Activated CD8-positive, alpha-beta T cell treated with anti-CD3 and anti-CD28 coated beads for 36 hours (primary cell): Measurements from ENCODE around the gene SSX4. TPM values are rescaled to one million over a fixed set of nuclear protein-coding genes. Genes with fewer than 3 reads are reported as not detected.
"Not testable (repeated sequence)": the region's sequence is repeated elsewhere in the genome, so short reads cannot be mapped to it uniquely, and the experiment has no call there.

Experiments used
- ATAC-seq: fragments of 200-7000 bp; cut with Tn5 transposase; one replicate; pipeline ENCODE4 v1.10.0; 2021; ENCODE audit warnings: mild to moderate bottlenecking, moderate library complexity
- CTCF ChIA-PET: fragments of 350-600 bp; sonication (Branson Sonifier 250); formaldehyde crosslinking; loops from one replicate; lab custom pipeline; 2021; ENCODE audit warnings: antibody characterized with exemption; lab: Charles Lee
- POLR2A ChIA-PET: fragments of 350-600 bp; sonication (Branson Sonifier 250); formaldehyde crosslinking; loops from one replicate; lab custom pipeline; 2021; ENCODE audit warnings: antibody characterized with exemption; lab: Charles Lee
- DNase-seq: peaks from one replicate; pipeline ENCODE4 v3.0.0-alpha.2; 2020
- H3K27ac Mint-ChIP-seq: one replicate; pipeline ENCODE4 v1.8.0; 2021; ENCODE audit warnings: mild to moderate bottlenecking, mixed read lengths
- H3K27me3 Mint-ChIP-seq: one replicate; pipeline ENCODE4 v1.8.0; 2021; ENCODE audit warnings: mixed read lengths
- H3K36me3 Mint-ChIP-seq: one replicate; pipeline ENCODE4 v1.8.0; 2021; ENCODE audit warnings: low read depth, mixed read lengths
- H3K4me1 Mint-ChIP-seq: one replicate; pipeline ENCODE4 v1.8.0; 2021; ENCODE audit warnings: low read depth, mixed read lengths
- H3K4me3 Mint-ChIP-seq: one replicate; pipeline ENCODE4 v1.8.0; 2021; ENCODE audit warnings: mild to moderate bottlenecking, moderate library complexity, mixed read lengths
- H3K9me3 Mint-ChIP-seq: one replicate; pipeline ENCODE4 v1.8.0; 2021; ENCODE audit warnings: mixed read lengths
- intact Hi-C: fragments of 100-400 bp; cut with micrococcal nuclease; formaldehyde crosslinking; loops from one replicate; pipeline ENCODE4 v1.10.0; 2022
- total RNA-seq, 2 experiments: library from RNA; stranded (reverse); gene quantifications; one replicate each; pipeline ENCODE4 v1.2.3, GENCODE V29; 2021

The SSX4 gene
- total RNA-seq, 2 experiments from 2014 or later: not detected

DNA sequence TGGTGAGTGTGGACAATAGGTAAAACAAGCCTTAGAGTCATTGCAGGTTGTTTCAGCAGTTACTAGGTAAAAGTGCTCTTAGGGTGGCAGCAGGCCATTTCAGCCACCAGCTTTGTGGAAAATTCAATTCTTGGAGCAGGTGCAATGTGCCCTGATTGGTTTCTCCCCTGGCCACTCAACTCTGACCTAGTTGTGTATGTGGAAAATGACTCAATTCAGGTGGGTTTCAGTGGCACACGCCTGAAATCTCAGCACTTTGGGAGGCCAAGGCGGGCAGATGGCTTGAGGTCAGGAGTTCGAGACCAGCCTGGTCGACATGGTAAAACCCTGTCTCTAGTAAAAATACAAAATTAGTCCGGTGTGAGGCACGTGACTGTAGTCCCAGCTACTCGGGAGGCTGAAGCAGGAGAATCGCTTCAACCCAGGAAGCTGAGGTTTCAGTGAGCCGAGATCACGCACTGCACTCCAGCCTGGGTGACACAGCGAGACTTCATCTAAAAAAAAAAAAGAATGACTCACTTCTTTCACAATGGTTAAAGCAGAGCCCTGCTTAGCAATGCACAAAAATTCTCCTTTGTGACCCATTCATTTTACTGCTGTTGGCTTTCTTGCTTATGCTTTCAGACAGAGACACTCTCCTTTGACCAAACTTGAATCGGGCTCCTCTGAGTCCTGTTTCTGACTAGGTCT, 43.8 kb downstream of the SSX4 start:
- H3K27me3 Mint-ChIP-seq, H3K36me3 Mint-ChIP-seq, H3K4me1 Mint-ChIP-seq, DNase-seq, H3K4me3 Mint-ChIP-seq, intact Hi-C loops, H3K9me3 Mint-ChIP-seq, CTCF ChIA-PET, H3K27ac Mint-ChIP-seq: not testable (repeated sequence)
- ATAC-seq: peak; percentile 98
- POLR2A ChIA-PET: interaction anchor here (0.6 kb wide), 1 partner anchor 139 kb away, joined by 3 read pairs; no protein-coding TSS in a partner anchor

DNA sequence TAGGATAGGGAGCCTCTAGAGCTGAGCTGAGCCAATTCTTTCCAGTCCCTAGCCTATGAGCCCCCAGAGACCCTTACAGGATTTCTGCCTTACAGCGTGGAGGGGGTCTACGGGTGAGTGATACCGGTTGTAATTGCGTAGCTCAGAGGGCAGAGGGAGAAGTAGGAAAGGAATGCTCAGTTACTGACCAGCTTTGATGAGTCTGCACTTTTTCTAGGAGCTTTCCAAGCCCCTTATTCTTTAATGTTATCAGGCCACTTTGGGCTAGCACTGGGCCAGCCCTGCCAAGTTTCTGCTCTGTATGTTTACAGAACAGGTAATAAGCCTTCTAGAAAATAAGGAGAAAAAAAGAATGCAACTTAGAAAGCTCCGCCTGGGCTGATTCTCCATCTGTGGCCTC, 46.3 kb downstream of the SSX4 start:
- DNase-seq, CTCF ChIA-PET, H3K9me3 Mint-ChIP-seq, ATAC-seq, intact Hi-C loops, H3K4me3 Mint-ChIP-seq, H3K27ac Mint-ChIP-seq, H3K36me3 Mint-ChIP-seq, H3K4me1 Mint-ChIP-seq, POLR2A ChIA-PET, H3K27me3 Mint-ChIP-seq: not testable (repeated sequence)

DNA sequence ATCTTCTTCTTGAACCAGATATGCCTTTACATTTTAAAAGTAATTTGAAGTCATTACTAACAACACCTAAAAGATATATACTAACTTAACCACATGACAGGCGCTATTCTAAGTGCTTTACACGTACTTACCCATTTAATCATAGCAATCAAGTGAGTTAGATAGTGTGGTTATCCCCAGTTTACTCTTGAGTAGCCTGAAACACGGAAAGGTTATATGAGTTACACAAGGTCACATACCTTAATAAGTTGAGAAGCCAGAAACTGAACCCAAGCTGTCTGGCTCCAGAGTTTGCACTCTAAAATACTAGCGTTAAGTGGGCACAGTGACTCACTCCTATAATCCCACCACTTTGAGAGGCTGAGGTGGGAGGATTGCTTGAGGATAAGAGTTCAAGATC, 46.8 kb downstream of the SSX4 start:
- H3K4me1 Mint-ChIP-seq, CTCF ChIA-PET, H3K36me3 Mint-ChIP-seq: not testable (repeated sequence)

DNA sequence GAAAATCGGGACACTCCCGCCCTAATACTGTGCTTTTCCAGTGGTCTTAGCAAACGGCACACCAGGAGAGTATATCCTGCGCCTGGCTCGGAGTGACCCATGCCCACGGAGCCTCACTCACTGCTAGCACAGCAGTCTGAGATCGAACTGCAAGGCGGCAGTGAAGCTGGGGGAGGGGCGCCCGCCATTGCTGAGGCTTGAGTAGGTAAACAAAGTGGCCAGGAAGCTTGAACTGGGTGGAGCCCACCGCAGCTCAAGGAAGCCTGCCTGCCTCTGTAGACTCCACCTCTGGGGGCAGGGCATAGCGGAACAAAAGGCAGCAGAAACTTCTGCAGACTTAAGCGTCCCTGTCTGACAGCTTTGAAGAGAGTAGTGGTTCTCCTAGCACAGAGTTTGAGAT, 50.4 kb downstream of the SSX4 start:
- intact Hi-C loops, H3K4me1 Mint-ChIP-seq: not testable (repeated sequence)

More for the DNA sequence above, 46.8 kb downstream of the SSX4 start:
- H3K4me3 Mint-ChIP-seq, H3K27me3 Mint-ChIP-seq, POLR2A ChIA-PET, DNase-seq, intact Hi-C loops, H3K9me3 Mint-ChIP-seq, H3K27ac Mint-ChIP-seq, ATAC-seq: not testable (repeated sequence)

More for the DNA sequence above, 50.4 kb downstream of the SSX4 start:
- H3K9me3 Mint-ChIP-seq, CTCF ChIA-PET, H3K4me3 Mint-ChIP-seq, H3K36me3 Mint-ChIP-seq, ATAC-seq, H3K27me3 Mint-ChIP-seq, POLR2A ChIA-PET, H3K27ac Mint-ChIP-seq: not testable (repeated sequence)
- peak; percentile 2 for DNase-seq

Other genes starting within 250 kb of the SSX4 start
- not detected for gene SSX5, start 186.7 kb upstream of the SSX4 start, total RNA-seq
- not detected for gene SSX1, start 128.1 kb upstream of the SSX4 start, total RNA-seq
- not detected for gene SSX3, start 26.8 kb upstream of the SSX4 start, total RNA-seq
- gene SSX4B, start 28.4 kb downstream of the SSX4 start, total RNA-seq: not detected
- gene SLC38A5, start 86.7 kb downstream of the SSX4 start, total RNA-seq: 10 to 100 TPM; 82.1 to 92.6 TPM
- gene FTSJ1, start 92.7 kb downstream of the SSX4 start, total RNA-seq: 10 to 100 TPM; 73.3 to 82.9 TPM
- gene PORCN, start 125.5 kb downstream of the SSX4 start, total RNA-seq: 10 to 100 TPM; 13.9 to 16.9 TPM
- gene EBP, start 138.3 kb downstream of the SSX4 start, total RNA-seq: 100 to 1,000 TPM; 159 to 164 TPM
- 10 to 100 TPM; 11.4 to 11.9 TPM for gene TBC1D25, start 156.2 kb downstream of the SSX4 start, total RNA-seq
- gene RBM3, start 190.9 kb downstream of the SSX4 start, total RNA-seq: 100 to 1,000 TPM; 191 to 195 TPM
- gene WDR13, start 214.0 kb downstream of the SSX4 start, total RNA-seq: 10 to 100 TPM; 31.6 to 38.6 TPM